Heart right ventricle (tissue), 16 donors: ENCODE results near the gene RALGAPA1. TPM values are rescaled to one million over a fixed set of nuclear protein-coding genes. Genes with fewer than 3 reads are reported as not detected.

ENCODE experiments used
- ATAC-seq, 8 donors: fragments of 200-7000 bp; cut with Tn5 transposase; one replicate each; pipeline ENCODE4 v1.9.1; 2020; ENCODE audit warnings: mild to moderate bottlenecking in 8 of 8, moderate library complexity in 8 of 8, moderate number of reproducible peaks in 1 of 8
- DNase-seq, 2 donors: peaks; one replicate each; pipeline ENCODE4 v3.0.0-alpha.2; 2020
- H3K27ac ChIP-seq, 10 donors: fragments of 200-600 bp; sonication (generic) in 2 of 10; one replicate each; pipeline versions ENCODE4 v1.5.0 to v1.8.0; 2020 to 2022; ENCODE audit warnings: mild to moderate bottlenecking in 3 of 10
- H3K27me3 ChIP-seq, 7 donors: fragments of 200-600 bp; one replicate each; pipeline ENCODE4 v1.8.0; 2021 to 2022; ENCODE audit warnings: mild to moderate bottlenecking in 2 of 7
- H3K36me3 ChIP-seq, 9 donors: fragments of 200-600 bp; sonication (generic) in 1 of 9; one replicate each; pipeline versions ENCODE4 v1.5.0 to v1.8.0; 2020 to 2022; ENCODE audit warnings: mild to moderate bottlenecking in 2 of 9
- H3K4me1 ChIP-seq, 9 donors: fragments of 200-600 bp; sonication (generic) in 1 of 9; one replicate each; pipeline versions ENCODE4 v1.5.0 to v1.8.0; 2020 to 2022; ENCODE audit warnings: mild to moderate bottlenecking in 4 of 9
- H3K4me3 ChIP-seq, 10 donors: fragments of 200-600 bp; sonication (generic) in 2 of 10; one replicate each; pipeline versions ENCODE4 v1.5.0 to v1.8.0; 2020 to 2022; ENCODE audit warnings: mild to moderate bottlenecking in 7 of 10, moderate library complexity in 2 of 10
- H3K9me3 ChIP-seq, 11 donors: fragments of 200-600 bp in 10 of 11; sonication (generic) in 2 of 11; one replicate each; pipeline versions ENCODE4 v1.5.0 to v1.8.0; 2013 to 2022; ENCODE audit warnings: mild to moderate bottlenecking in 2 of 11, control low read depth in 1 of 11, moderate library complexity in 1 of 11
- CTCF ChIP-seq, 9 donors: fragments of 200-600 bp; sonication (generic) in 2 of 9; IDR thresholded peaks; one replicate each; pipeline versions ENCODE4 v1.5.0 to v1.8.0; 2021 to 2022; ENCODE audit warnings: antibody characterized with exemption in 9 of 9, mild to moderate bottlenecking in 5 of 9, moderate library complexity in 1 of 9
- WGBS, 2 donors: extraction: QIAGEN DNeasy Blood & Tissue Kit; methylation state at CpG; one replicate each; pipeline ENCODE4 v1.1.7; 2013; ENCODE audit warnings: inconsistent platforms in 1 of 2; 5-methylcytosine and 5-hydroxymethylcytosine counted together
- intact Hi-C, 10 donors: fragments of 100-400 bp; cut with DNase I; formaldehyde crosslinking; loops; one replicate each; pipeline versions ENCODE4 v1.11.1 to v1.14.2; 2022
- polyA plus RNA-seq, 2 donors: library from polyadenylated mRNA; stranded (reverse); fragments of 200-250 nt; gene quantifications; one replicate each; pipeline ENCODE4 v1.2.3, GENCODE V29; 2013
- total RNA-seq, 10 donors: library from RNA; stranded (reverse); fragmentation: NEBNext Ultra II Directional in 3 of 10; extraction: Animal tissue kit (Norgen Biotek cat#: 25700) in 3 of 10; gene quantifications; one replicate each; pipeline versions ENCODE4 v1.2.1 to v1.2.4, GENCODE V29; 2021 to 2023
- donor health status: Arrhythmogenic right ventricular cardiomyopathy.
- donor health status: ischemic (EF 13 %, LVEDD 7.1; RV severe dilation, severe dysfunction).
- donor health status: healthy with polysubstance abuse.
- donor health status: DM: no; HTN: yes; CAD: no.
- donor health status: DM: no; HTN: no; CAD: no.
- donor health status: ischemic (EF 25% LVEDD 6.9; RV normal size, moderate dysfunction).
- donor health status: ischemic (EF 25% LVEDD 5.7; RV mildly dilated, moderate dysfunction).
- donor health status: healthy.
- donor health status: DM: yes; HTN: yes; CAD: no.
- donor health status: Ischemic cardiomyopathy.
- donor health status: ischemic (EF 35%, LVEDD 5.7; RV mildly dilated, moderate dysfunction).
- donor health status: nonischemic (EF 11% LVEDD 7.7; RV severe dilation, severe dysfunction).
- donor health status: DM: yes; HTN: yes; CAD: no.
- donor health status: PGD.
- donor health status: ischemic (EF 29% LVEDD 5.4; RV normal size, mild dysfunction).
- donor health status: nonischemic (EF 23%, LVEDD 6.1; RV moderate dilation, normal function).

The RALGAPA1 gene
- total and polyA plus RNA-seq, 12 donors, result 7.9 to 43.6 (median 35.3) TPM

- ATAC-seq (no peak), DNase-seq (no peak)
- TF ChIP-seq CTCF (IDR thresholded peaks at IDR 0.05), result no peak
- Histone ChIP-seq H3K9me3 (peaks cover 0 to 25% (median 4%) of the 10 kb centered on the region in 11 donors), H3K4me1 (peaks cover 0 to 6% (median 0%) of the 10 kb centered on the region in 9 donors), H3K27me3 (no peaks in the 10 kb centered on the region), H3K27ac (no peak overlapping the region), H3K36me3 (peaks cover 0 to 100% (median 53%) of the 10 kb centered on the region in 9 donors), H3K4me3 (no peak overlapping the region)
- WGBS, 2 donors, result 97% methylated on average over 2 of the region's 2 CpGs
- intact Hi-C loops, result no loop called here
These were observed 171.8 kb downstream of the RALGAPA1 start for GRCh38 chr14:35637269-35637668.

- H3K27ac ChIP-seq, result no peak overlapping the region
- ATAC-seq (no peak), DNase-seq (no peak)
- 55 to 62% methylated on average over 1 of the region's 1 CpG for WGBS, 2 donors
- H3K27me3 ChIP-seq, result no peaks in the 10 kb centered on the region
- intact Hi-C loops, result no loop called here
- H3K36me3 ChIP-seq, result peaks cover 0 to 97% (median 28%) of the 10 kb centered on the region in 9 donors
- H3K4me3 ChIP-seq, result no peak overlapping the region
- no peak for TF ChIP-seq CTCF (IDR thresholded peaks at IDR 0.05)
- peaks cover 0 to 7% (median 0%) of the 10 kb centered on the region in 9 donors for H3K4me1 ChIP-seq
- peaks cover 0 to 8% (median 0%) of the 10 kb centered on the region in 11 donors for H3K9me3 ChIP-seq
These were observed 176.4 kb downstream of the RALGAPA1 start for GRCh38 chr14:35632676-35633075.

GRCh38 chr14:35632271-35632670, 176.8 kb downstream of the RALGAPA1 start:
- Histone ChIP-seq H3K9me3 (peaks cover 0 to 4% (median 0%) of the 10 kb centered on the region in 11 donors), H3K36me3 (peaks cover 0 to 94% (median 24%) of the 10 kb centered on the region in 9 donors), H3K27me3 (no peaks in the 10 kb centered on the region), H3K27ac (no peak overlapping the region), H3K4me1 (peaks cover 0 to 7% (median 0%) of the 10 kb centered on the region in 9 donors), H3K4me3 (no peak overlapping the region)
- no peak for DNase-seq
- intact Hi-C loops, result no loop called here
- no peak for ATAC-seq
- WGBS, 2 donors, result 93 to 96% methylated on average over 3 of the region's 3 CpGs
- no peak for TF ChIP-seq CTCF (IDR thresholded peaks at IDR 0.05)

- peaks cover 0 to 95% (median 21%) of the 10 kb centered on the region in 9 donors for H3K36me3 ChIP-seq
- peaks cover 0 to 7% (median 0%) of the 10 kb centered on the region in 9 donors for H3K4me1 ChIP-seq
- H3K27me3 ChIP-seq, result no peaks in the 10 kb centered on the region
- ATAC-seq (no peak), DNase-seq (no peak)
- no peak overlapping the region for H3K27ac ChIP-seq
- no peaks in the 10 kb centered on the region for H3K9me3 ChIP-seq
- H3K4me3 ChIP-seq, result no peak overlapping the region
- TF ChIP-seq CTCF (IDR thresholded peaks at IDR 0.05), result no peak
- intact Hi-C loops, result no loop called here
- WGBS, 2 donors, result 94 to 97% methylated on average over 2 of the region's 2 CpGs
These were observed 177.9 kb downstream of the RALGAPA1 start for GRCh38 chr14:35631071-35631805.
